Measurements from ENCODE around the gene ZNF444.

The ZNF444 gene

DNA sequence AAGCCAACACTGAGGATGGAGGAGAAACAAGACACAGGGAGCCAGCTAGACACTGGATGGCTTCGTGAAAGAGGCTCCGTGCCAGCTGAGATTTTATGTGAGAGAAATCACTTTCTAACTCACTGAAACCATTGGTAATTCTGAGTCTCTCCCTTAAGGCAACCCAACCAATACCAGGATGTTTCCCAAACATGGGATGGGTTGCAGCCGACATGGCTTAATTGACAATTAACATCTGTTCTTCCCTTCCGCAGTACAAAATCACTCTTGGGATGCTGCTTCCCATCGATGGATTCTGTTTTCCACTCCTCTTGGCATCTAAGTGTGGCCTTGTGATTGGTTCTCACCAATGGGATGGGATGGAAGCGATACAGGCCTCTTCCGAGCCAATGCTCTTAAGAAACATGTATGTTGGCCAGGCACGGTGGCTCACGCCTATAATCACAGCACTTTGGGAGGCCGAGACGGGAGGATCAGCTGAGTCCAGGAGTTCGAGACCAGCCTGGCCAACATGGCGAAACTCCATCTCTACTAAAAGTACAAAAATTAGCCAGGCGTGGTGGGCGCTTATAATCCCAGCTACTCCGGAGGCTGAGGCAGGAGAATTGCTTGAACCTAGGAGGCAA is 17.7 kb upstream of the ZNF444 start:
- no peak for DNase-seq

GRCh38 chr19:56124578-56124977 is 16.5 kb upstream of the ZNF444 start:
- no peak for DNase-seq

DNA sequence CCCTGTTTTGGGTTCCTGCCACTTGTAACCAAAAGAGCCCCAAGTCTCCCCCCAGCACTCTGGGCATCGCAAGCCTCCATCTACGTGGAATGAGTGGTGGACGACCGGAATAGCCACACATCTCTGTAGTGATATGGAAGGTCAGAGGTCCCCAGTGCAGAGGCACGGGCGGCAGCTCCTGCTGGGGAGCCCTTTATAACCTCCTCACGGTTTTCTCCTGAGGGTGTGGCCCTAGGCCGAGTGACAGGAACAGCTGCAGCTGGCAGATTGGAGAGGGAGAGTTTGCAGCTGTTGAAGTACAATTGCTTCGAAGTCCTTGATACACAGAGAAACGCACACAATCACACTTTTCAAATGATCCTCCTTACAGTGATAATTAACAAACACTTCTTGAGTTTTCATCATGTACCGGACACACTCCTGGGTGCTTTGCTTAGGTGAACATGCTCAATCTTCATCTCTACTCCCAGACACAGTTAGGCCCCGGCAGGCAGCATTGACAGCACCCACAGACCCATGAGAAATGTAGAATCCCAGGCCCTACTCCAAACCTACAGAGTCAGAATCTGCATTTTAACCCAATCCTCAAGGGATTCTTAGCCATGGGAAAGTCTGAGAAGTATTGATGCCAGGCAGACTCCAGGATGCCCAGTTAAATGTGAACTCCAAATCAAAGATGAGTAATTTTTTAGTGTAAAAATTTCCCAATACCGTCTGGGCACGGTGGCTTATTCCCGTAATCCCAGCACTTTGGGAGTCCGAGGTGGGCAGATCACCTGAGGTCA is 15.1 kb upstream of the ZNF444 start:
- DNase-seq, result no peak

DNA sequence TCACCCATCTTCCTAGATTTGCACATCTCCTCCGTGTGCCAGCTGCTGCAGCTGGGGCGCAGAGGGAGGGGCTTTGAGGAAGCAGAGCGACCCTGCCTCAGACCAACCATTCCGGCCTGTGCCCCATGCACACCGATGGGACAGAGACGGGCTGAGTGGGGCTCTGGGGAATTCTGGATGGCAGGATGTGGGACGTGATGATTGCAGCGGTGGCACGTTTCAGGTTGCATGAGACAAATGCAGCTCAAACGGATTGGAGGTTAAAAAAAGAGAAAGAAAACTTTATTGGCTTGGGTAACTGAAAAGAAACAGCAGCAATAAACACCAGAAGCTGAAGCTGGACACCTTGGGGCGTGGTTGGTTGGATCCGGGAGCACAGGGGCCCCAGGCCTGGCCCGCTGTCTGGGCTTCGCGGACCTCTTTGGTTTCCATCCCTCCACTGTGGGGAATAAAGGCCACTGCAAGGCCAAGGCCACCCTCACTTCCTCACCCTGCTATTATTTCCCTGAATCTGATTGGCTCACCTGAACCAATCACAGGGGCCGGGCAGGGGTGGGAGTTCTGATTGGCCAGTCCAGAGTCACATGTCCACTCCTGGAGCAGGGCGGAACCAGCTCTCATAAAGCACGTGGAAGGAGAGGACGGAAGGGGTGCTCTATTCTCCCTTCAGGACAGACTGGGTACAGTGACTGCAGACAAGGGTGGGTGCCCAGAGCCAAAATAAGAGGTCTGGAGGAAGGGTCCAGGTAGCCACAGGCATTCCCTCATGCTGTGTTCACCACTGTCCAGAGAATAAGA is 13.9 kb upstream of the ZNF444 start:
- DNase-seq, result no peak

- no peak for DNase-seq
These were observed 11.1 kb upstream of the ZNF444 start for GRCh38 chr19:56130006-56130405.

GRCh38 chr19:56131651-56132050 is 9.4 kb upstream of the ZNF444 start:
- DNase-seq, result no peak

GRCh38 chr19:56132316-56132822 is 8.7 kb upstream of the ZNF444 start:
- no peak for DNase-seq

DNA sequence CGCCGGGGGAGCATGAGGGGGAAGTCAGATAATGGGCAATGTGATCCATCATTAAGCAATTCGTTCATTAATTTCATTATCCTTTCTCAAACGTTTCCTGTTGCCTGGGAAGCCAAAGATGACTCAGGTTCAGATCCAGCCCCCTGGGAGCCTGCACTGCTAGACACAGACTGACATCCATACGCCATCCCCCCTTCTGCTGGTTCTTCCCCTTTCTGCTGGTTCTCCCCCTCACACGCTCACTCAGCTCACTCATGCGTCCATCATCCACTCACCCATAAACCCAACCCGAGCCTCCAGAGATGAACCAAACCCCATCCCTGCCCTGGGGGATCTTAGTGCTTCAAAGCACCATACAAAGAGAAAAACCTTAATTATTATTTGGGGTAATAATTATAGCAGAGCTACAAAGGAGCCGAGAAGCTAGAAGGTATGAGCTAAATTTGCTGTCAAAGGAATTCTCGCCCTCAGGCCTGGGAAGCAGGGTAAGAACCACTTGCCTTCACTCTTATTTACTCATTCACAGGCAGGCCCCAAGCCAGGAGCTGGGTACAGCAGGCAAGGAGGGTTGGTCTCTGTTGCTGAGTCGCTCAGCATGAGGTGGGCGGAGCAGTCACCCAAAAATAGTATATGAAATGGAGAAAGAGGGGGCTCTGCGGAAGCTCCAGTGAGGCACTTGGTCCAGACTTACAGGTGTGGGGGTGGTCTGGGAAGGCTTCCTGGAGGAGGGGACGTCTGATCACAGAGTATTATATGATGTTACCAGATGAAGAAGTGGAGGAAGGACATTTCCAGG is 7.0 kb upstream of the ZNF444 start:
- no peak for DNase-seq

GRCh38 chr19:56134654-56134921 is 6.5 kb upstream of the ZNF444 start:
- DNase-seq, result no peak

- no peak for DNase-seq
These were observed 4.7 kb upstream of the ZNF444 start for GRCh38 chr19:56136362-56136761.

GRCh38 chr19:56137405-56137804 is 3.7 kb upstream of the ZNF444 start:
- DNase-seq, result no peak

GRCh38 chr19:56138069-56138468 is 3.0 kb upstream of the ZNF444 start:
- DNase-seq, result no peak

DNA sequence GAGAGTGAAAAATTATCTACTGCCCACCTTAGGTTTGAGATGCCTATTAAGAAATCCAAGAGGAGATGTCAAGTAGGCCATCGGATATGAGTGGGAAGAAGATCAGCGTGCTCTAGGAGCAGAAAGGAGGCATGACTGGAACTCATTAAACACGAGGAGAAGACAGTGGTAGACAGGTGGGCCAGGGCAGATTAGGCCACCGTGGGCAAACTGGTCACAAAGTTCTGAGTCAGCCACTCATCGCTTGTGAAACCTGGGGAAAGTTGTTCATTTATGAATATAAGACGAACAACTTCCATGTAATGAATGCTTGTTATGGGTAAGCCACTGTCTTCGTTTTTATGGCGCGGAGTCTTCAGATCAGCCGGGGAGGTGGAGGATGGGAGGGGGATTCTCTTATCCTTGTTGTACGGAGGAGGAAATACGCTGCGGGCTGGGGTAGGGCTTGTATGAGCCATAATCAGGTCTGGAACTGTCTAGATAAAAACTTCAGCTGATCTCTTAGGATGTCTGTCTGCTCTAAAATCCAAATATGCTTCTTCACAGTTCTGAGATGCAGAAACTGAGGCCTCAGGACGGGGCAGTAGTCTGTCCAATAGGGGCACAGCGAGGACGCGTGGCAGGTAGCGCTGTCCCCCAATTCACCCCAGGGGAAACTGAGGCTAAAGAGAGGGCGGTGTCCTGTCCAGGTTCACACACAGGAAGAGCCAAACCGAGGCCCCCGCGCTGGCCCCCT is 1.1 kb upstream of the ZNF444 start:
- no peak for DNase-seq

DNA sequence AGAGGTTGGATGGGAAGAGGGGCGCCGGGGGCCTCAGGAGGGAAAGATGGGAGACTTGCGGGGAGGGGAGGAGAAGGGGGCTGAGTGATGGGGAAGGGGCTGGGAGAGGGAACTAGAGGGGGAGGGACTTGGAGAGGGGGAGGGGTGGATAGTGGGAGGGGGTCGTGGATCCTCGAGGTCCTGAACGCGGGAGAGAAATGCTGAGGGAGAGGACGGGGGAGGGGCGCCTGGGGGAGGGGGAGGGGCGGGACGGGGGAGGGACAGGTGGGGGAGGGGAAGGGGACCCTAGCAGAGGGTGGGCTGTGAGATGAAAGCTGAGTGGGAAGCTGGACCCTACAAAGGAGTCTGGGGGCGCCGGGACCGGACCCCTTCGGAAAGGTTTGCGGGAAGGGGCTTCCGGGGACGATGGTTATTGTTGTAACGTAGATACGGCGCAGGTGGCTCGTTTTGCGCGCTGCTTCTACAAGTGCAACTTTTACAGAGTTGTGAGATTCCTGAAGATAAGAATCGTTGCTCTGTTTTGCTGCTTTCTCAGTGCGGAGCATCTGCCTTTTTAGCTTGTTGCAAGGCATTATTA is 418 bp downstream of the ZNF444 start:
- DNase-seq, result no peak

GRCh38 chr19:56142087-56142787 is 1.1 kb downstream of the ZNF444 start:
- DNase-seq, result no peak

- no peak for DNase-seq
These were observed 1.9 kb downstream of the ZNF444 start for GRCh38 chr19:56142897-56143434.

DNA sequence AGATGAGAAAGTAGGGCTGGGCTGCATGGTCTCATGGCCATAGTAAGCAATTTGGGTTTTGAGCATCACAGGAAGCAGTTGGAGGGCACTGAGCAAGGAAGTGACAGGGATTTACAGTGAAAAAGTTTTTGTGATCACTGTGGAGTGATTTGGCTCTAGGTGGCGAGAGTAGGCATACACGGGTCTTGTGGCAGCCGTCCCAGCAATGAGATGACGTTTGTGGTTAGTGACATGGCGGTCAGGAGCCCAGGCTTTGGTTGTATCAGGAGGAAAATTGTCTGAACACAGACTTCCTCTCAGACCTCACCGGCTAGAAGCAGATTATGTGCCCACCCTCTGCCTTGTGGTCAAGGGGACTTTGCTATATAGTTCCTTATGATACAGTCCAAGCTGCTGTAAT is 3.3 kb downstream of the ZNF444 start:
- no peak for DNase-seq

DNA sequence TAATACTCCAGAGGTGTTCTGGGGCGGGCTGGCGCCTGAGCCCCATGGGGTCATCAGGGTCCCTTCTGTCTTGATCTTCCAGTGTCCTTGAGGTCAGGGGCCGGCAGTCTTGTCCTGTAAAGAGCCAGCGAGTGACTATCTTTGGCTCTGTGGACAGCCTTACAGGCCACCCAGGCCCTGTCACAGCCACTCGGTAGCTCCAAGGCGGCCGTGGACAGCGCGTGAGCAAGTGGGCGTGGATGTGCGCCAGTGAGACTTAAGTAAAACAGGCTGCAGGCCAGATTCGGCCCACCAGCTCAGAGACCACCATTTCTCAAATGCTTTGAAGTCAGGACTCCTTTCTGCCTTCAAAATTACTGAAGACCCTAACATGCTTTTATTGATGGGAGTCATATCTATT is 3.7 kb downstream of the ZNF444 start:
- DNase-seq, result no peak

- no peak for DNase-seq
These were observed 4.6 kb downstream of the ZNF444 start for GRCh38 chr19:56145698-56146097.

DNA sequence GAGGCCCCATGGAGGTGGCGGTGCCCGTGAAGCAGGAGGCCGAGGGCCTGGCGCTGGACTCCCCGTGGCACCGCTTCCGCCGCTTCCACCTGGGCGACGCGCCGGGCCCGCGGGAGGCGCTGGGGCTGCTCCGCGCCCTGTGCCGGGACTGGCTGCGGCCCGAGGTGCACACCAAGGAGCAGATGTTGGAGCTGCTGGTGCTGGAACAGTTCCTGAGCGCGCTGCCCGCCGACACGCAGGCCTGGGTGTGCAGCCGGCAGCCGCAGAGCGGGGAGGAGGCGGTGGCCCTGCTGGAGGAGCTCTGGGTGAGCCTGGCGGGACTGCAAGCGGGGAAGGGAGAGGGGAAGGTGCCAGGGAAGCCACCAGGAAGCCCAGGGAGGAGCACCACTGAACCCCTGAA is 5.8 kb downstream of the ZNF444 start:
- no peak for DNase-seq

- no peak for DNase-seq
These were observed 6.2 kb downstream of the ZNF444 start for GRCh38 chr19:56147307-56147706.
